Frontal cortex (tissue), 4 donors: ENCODE data around the gene IL36RN. TPM values are rescaled to one million over a fixed set of nuclear protein-coding genes. Genes with fewer than 3 reads are reported as not detected.

Source experiments
- DNase-seq, 2 donors: peaks; one replicate each; pipeline ENCODE4 v3.0.0; 2012; ENCODE audit warnings: low spot score in 2 of 2
- FAIRE-seq: peaks from 2 replicates; lab custom pipeline; 2012; peaks lifted over from hg19 to GRCh38; lab: Jason Lieb, UNC
- total RNA-seq: library from RNA; depleted of rRNA; stranded (reverse); fragments of >200 nt; gene quantifications from one replicate; pipeline ENCODE4 v1.2.3, GENCODE V29; 2014
- donor health status: control.
- donor health status: control.
- donor health status: control.

The IL36RN gene
- total RNA-seq, 1 donor from 2014 or later: not detected

DNA sequence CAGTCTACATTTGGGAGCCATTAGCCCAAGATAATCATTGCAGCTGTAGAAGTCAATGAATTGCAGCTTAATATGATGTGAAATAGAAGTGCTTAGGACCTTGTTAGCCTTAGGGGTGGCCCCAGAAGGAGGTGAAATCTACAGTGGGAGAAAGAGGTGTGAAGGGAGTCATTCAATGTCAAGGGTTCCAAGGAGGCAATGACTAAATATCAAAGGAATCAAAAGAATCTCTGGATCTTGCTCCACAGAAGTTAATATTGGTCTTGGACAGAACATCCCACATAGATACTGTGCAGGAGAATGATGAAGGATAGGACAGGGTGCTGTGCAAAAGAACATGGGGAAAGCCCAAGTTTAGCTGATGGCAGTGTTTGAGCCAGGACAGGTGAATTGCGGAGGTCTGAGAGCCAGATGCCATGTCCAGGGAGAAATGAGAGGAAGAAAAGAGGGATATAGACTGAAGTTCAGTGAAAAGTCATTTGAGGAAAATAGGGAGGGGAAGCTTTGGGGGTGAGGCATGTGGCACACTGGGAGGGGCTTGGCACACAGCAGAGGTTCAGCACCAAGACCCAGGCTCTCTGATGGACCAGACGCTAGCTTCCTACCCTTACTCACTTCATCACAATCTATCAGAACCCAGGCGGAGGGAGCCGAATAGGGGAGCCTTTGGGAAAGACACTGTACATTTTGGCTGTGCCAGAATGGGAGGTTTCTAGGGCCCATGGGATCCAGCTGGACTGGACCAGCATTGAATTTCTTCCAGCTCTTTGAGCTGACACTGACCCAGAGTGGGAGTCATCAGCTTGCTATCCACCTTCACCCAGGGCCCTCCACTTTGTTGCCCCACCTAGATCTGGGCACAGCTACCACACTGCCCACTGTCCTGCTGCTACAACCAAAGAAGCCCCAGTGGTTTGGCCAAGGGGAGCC lies 10.9 kb downstream of the IL36RN start:
- DNase-seq (no peak), FAIRE-seq (no peak)

DNA sequence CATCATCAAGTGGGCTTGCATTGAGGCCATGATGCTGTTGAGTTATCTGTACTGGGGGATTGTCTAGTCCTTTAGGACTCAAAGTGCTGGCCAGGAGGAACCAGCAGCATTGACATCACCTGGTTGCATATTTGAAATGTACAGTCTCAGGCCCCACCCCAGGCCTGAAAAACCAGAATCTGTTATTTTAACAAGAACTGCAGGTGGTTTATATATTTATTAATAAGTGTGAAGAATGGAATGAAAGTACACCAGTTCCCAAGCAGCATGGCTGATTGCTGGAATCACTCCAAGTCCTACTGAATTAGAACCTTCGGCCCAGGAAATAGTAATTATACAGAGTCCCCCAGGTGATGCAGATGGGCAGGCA lies 11.6 kb downstream of the IL36RN start:
- FAIRE-seq: no peak

DNA sequence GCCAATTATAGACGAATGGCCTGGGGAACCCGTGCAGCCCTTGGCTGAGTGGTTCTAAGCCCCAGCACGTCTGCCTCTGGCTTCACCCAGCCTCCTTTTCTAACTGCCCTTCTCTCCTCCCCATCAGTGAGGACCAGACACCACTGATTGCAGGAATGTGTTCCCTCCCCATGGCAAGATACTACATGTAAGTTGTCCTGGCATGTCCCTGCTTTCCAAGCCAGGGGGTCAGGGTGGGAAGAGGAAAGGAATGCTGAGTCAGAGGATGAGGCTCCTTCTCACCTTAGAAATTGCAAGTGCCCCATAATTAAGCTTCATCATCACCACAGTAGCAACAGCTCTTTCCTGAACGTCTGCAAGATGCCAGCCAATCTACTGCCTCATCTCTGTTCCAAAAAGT lies 13.6 kb downstream of the IL36RN start:
- DNase-seq (no peak), FAIRE-seq (no peak)

More for the DNA sequence above, 11.6 kb downstream of the IL36RN start:
- DNase-seq: no peak

DNA sequence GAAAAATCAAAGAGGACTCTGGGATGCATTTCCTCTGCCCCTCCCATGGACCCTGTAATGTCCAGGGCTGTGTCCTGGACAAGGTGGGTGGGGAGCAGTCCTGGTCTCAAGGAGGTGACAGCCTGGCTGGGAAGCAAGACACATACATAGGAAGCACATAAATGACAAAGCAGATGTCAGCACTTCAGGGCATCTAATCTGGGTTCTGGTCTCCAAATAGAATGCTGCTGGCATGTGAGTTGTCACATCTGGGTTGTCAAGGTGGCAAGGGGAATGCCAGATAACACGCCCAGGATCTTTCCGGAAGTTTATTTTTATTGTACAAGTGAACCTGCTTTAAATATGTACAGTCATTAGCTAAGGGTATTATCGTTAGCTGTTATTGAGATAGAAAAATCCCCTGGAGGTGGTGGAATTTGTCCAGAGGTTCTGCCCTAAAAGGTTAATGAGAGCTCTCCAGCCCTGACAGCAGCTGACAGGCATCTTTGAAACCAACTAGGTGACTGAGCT lies 14.4 kb downstream of the IL36RN start:
- FAIRE-seq: no peak
- no peak for DNase-seq

DNA sequence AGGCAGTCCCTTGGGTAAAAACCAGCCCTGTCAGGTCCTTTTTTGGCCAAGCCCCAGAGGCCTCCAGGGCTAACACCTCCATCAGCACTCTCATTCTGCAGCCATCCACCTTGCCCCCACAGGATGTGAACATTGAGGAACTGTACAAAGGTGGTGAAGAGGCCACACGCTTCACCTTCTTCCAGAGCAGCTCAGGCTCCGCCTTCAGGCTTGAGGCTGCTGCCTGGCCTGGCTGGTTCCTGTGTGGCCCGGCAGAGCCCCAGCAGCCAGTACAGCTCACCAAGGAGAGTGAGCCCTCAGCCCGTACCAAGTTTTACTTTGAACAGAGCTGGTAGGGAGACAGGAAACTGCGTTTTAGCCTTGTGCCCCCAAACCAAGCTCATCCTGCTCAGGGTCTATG lies 16.0 kb downstream of the IL36RN start:
- FAIRE-seq (no peak), DNase-seq (no peak)

DNA sequence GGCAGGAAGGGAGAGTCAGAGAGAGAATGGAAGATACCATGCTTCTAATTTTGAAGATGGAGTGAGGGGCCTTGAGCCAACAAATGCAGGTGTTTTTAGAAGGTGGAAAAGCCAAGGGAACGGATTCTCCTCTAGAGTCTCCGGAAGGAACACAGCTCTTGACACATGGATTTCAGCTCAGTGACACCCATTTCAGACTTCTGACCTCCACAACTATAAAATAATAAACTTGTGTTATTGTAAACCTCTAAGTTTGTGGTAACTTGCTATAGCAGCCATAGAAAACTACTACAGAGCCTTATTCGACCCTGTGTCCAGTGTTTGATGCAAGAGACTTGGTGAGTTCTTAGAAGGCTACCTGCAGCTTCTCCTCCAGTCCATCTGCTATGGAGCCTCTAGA lies 16.6 kb downstream of the IL36RN start:
- no peak for FAIRE-seq
- DNase-seq: no peak

DNA sequence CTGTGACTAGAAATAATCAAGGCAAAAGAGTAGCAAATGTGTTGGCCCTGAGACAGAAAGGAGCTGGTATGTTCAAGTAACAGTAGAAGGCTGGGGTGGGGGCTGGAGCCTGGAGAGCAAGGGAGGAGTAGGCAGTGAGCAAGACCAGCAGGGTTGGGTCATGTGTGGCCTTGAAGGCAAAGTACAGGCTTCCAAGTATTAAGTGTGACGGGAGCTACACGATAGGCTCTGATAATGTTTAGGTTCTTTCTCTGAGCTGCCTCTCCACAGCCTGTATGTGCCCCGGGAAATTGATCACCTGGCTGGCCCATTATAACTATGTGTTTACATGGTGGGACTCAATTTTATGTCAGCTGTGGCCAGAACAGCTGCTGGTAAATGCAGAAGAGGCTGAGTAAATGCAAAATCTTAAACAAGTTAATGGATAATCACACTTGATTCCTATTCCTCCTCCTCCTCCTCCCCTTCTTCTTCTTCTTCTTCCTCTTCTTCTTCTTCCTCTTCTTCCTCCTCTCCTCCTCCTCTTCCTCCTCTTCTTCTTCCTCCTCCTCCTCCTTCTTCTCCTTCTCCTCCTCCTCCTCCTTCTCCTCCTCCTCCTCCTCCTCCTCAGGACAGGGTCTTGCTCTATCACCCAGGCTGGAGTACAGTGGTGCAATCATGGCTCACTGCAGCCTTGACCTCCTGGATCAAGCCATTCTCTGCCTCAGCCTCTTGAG lies 18.1 kb downstream of the IL36RN start:
- DNase-seq: no peak
- FAIRE-seq: no peak

DNA sequence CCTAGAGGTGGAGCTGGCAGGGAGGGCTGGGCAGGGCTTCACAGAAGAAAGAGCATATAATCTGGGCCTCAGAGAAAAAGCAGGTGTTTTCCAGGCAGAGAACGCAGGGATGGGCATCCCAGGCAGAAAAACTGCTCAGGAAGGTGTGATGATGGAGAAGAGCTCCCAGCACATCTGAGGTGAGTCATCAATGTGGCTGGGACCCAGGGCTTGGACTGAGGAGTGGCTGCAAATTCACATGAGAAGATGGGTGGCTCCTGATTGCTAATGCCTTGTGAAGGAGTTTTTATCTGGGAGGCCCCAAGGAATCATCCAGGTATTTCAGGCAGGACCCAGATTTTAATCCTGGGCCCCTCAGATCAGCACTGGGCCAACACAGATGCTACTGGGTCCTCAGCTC lies 18.9 kb downstream of the IL36RN start:
- DNase-seq (no peak), FAIRE-seq (no peak)

DNA sequence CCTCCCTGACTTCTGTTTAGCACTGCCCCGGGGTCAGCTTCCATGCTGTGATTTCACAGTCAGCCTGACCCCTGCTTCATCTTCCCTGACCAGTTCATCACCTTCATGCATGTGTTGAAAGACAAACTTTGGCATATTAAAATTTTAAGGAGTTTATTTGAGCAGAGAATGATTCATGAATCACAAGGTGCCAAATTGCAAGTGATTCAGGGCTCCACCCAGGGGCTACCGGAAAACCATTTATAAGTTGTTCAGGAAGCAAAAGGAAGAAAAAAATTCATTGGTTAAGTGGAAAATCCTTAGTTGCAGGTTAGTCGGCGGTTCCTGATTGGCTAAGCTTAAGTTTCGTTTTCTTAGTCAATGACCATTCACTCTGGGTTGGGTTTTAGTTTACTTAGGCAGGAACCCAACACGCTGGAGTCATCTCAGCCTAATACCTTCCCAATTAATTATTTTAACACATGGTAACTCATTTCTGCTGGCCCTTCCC lies 19.4 kb downstream of the IL36RN start:
- no peak for FAIRE-seq
- no peak for DNase-seq

DNA sequence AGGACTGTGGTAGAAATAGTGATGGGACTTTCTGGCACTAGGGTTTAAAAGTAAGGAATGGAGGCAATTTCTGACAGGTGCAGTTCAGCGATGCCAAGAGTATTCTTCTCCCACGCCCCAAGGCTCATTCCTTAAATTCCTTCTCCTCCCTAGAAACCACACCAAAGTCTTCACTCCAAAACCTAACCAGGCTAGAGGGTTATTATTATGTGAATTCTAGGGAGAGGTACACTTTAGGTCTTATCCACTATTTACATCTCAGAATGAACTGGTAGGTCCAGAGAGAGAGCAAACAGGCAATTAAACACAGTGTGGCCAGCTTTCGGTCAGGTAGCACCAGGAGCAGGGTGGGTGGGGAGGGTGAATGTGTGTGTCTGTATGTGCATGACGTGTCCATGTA lies 20.1 kb downstream of the IL36RN start:
- DNase-seq (no peak), FAIRE-seq (no peak)

DNA sequence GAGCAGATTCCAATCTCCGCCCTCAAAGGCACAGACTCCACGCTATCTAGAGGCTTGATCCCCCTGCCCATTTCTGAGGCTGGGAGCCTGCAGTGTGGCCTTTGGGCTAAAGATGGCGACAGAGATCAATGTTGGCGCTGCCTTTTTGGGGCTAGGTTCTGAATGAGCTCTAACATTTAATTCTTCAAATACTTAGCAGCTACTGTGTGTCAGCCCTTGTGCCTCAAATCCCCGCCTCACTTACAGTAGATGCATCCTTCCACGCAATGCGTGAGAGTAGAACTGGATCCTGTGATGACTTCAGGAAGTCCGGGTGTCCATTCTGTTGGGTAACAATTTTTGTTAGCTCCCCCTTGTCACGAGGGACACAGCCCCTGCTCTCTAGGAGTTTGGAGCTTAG lies 21.1 kb downstream of the IL36RN start:
- FAIRE-seq (no peak), DNase-seq (peak in 1 of 2 donors; percentile 14)

DNA sequence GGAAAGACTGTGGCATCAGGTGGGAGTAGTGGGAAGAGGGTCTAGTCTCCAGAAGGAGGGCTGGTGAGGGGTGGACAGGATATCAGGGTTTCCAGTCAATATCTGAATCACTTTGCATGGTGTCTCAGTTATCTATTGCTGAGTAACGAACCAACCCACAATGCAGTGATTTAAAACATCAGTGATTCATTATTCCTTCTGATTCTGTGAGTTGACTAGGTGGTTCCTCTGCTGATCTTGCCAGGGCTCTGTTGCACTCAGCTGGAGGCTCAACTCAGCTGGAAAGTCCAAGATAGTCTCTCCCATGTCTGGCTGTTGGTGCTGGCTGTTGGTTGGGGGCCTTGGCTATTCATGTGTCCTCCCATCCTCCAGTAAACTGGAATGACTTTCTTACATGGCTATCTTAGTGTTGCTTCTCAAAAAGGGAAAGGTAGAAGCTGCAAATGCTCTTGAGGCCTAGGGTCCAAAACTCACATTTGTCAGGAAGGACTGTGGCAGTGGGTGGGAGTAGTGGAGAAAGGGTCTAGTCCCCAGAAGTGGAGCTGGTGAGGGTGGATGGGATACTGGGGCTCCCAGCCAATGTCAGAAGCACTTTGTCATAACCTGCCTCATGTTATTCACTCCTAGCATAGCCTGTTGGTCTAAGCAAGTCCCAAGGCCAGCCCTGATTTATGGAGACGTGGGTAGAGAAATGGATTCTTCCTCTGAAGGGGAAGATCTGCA lies 22.7 kb downstream of the IL36RN start:
- no peak for FAIRE-seq
- DNase-seq: no peak

DNA sequence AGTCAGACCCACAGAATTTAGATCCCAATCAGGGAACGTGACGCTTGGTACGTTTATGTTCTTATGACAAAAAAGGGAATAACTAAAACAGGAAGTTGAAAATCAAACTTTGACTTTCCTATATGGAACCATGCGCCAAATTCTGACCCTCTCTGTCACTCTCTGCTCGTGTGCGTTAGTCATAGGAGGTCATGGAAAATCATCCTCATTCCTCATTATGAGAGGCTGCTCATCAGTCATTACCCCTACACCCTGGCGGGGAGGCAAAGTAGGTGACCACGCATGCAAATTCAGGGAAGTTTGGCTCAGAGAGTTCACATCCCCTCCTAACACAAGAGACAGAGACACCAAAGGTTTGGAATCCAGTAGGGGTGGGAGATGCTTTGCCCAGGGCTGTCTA lies 24.3 kb downstream of the IL36RN start:
- FAIRE-seq: no peak
- no peak for DNase-seq

DNA sequence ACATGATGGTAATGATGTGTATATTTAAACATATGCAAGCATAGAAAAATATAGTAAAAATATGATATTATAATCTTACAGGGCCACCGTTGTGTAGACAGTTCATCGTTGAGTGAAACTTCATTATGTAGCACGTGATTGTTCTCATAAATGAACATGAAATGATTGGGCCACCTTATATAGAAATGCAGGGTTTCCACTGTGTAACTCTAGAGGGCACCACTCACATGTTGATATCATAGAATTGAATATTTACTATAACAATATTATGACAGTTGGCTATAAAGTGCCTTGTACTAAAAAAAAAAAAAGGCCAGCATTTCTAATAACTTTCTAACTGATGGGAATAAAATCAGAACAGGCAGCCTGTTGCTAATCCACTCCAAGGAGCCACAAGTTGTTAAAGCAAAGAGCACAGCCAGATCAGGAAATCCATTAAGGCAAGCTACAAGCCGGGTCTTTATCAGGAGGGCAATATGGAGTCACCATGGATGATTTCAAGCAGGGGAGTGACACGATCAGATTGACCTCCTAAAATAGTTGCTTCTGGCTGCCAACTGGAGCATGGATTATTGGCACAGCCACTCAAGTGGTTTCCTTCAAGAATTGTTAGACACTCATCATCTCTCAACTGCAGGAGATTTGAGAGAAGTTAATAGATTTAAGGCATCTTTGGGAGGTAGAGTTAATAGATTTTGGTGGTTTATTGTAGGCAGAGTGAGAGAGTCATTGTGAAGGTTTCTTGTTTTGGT lies 25.4 kb downstream of the IL36RN start:
- FAIRE-seq: no peak

DNA sequence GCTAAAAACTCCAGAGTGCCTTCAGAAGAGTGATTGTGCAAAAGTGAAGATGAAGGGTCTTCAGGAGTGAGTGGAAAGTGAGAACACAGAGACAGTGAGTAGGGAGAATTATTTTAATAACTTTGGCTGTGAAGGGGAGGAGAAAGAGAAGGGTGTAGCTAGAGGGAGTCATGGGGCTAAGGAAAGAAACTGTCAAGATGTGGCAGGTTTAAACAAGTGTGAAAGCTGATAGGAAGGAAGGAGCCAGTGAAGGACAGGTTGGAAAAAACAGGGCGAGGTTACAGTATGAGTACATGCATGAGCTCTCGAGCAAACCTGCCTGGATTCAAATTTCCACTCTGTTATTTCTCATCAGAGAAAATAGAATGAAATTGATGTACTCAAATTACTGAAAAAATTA lies 26.5 kb downstream of the IL36RN start:
- no peak for FAIRE-seq
- DNase-seq: no peak

More for the DNA sequence above, 25.4 kb downstream of the IL36RN start:
- DNase-seq: no peak

DNA sequence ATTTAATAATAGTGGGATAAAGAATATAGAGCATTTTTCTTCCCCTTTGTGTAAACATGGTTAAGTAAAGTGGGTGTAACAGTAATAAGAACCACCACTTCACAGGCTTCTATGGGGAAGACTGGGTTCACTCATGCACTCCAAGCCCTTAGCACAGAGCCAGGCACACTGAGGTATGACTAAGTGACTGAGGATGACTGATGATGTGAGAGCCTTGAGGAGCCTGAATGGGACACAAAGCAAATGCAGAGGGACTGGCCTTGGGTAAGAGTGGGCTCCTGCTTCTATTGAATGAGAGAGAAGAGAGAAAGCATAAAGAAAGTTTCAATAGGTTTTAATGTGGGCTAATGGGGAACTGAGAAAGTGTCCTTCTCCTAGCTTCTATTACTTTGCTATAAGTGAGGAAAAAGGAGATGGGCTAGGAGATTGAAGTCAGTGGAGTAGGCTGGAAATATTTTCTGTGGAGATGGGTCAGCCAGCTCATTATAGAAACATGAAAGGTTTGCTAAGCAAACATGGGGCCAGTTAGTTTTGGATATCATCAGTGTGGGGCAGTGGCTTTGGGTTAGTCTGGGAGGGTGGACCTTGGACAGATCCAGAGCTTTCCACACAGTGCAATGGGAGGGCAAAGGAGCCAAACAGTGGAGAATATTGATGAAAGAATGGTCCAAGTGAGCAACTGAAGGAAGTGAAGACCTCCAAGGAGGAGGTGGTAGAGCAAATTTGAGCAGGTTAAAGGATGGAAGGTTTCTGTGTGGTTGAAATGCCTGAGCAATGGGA lies 29.4 kb downstream of the IL36RN start:
- DNase-seq: no peak
- FAIRE-seq: no peak

DNA sequence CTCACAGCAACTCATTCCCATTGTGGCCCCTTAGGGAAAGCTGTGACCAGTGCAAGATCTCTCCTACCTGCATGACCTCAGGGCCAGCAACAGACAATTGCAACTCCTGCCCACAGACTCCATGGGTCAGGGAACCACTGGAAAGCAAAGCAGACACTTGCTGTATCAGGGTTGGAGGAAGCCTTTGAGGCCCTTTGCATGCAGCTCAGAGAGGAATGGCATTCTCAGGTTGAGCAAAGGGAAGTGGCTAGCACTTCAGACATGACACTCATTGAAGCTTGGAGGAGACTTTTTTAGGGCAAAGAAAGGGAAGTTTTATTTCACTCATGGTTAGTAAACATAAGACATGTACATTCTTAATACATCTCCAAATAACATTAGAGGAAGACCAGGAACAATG lies 30.9 kb downstream of the IL36RN start:
- FAIRE-seq: no peak
- DNase-seq: no peak

DNA sequence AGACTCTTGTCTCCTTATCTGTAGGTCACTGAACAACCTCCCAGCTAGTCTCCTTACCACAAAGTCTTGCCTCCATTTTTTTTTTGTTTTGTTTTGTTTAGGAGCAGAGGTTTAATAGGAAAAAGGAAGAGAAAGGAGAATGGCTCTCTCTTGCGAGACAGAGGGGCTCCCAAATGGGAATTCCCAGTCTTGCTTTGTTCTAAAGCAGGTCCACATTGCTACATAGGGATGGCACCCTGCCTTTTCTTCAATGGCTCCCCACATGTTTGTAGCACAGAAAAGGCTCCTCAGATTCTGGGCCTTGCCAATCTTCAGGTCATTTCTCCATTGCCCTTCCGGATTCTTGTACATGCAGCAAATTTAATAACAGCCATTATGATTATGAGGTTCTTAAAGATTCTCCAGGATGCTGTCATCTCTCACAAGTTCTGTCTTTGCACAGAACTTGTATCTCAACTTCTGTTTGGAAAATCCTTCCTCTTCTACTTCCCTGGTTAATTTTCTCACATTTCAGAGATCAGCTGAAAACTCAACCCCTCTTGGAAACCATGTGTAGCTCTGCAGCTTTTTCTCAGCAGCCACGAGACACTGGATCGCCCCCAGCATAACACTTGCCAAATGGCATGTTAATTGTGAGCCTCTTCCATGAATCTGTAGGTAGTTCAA lies 32.4 kb downstream of the IL36RN start:
- no peak for FAIRE-seq

More for the DNA sequence above, 32.4 kb downstream of the IL36RN start:
- DNase-seq: no peak
